NCI-H1417 (cell line): Measurements from ENCODE around the gene MED20.
A peak's percentile ranks its signal among the peaks of the same experiment; 100 is the strongest.
"Not testable (repeated sequence)": the region's sequence is repeated elsewhere in the genome, so short reads cannot be mapped to it uniquely, and the experiment has no call there.

ENCODE experiments used
- DNase-seq, 3 experiments: peaks; one replicate each; lab custom pipeline; 2025; lab: John Stamatoyannopoulos, UW

Gene MED20

GRCh38 chr6:41920921-41921711 is at the start of gene MED20, which contains the start of gene BYSL:
Gene MED20, minus strand, starts transcription at chr6:41921139. Its CDS starts 121 bp downstream, at chr6:41921018.
Gene BYSL, plus strand, starts transcription at chr6:41921499. Its CDS starts 64 bp downstream, at chr6:41921563.
- DNase-seq: peak; percentile 93 to 98 (median 96)

GRCh38 chr6:41970436-41970846 is 49.5 kb upstream of the MED20 start:
- no peak for DNase-seq

- no peak for DNase-seq
Measured at GRCh38 chr6:41967312-41968287, 46.7 kb upstream of the MED20 start.

GRCh38 chr6:41966961-41967311 is 46.0 kb upstream of the MED20 start:
- no peak for DNase-seq

GRCh38 chr6:41966214-41966920 is 45.4 kb upstream of the MED20 start:
- DNase-seq: no peak

- no peak for DNase-seq
Measured at GRCh38 chr6:41965429-41966213, 44.7 kb upstream of the MED20 start.

GRCh38 chr6:41964201-41964887 is 43.4 kb upstream of the MED20 start:
- no peak for DNase-seq

GRCh38 chr6:41963371-41963770 is 42.4 kb upstream of the MED20 start:
- no peak for DNase-seq

GRCh38 chr6:41960028-41960427 is 39.1 kb upstream of the MED20 start:
- no peak for DNase-seq

- DNase-seq: no peak
Measured at GRCh38 chr6:41958022-41958856, 37.3 kb upstream of the MED20 start.

- no peak for DNase-seq
Measured at GRCh38 chr6:41957117-41957516, 36.2 kb upstream of the MED20 start.

GRCh38 chr6:41955412-41955811 is 34.5 kb upstream of the MED20 start:
- DNase-seq: no peak

GRCh38 chr6:41954668-41955067 is 33.7 kb upstream of the MED20 start:
- DNase-seq: no peak

- no peak for DNase-seq
Measured at GRCh38 chr6:41947581-41948220, 26.8 kb upstream of the MED20 start.

GRCh38 chr6:41943456-41943855 is 22.5 kb upstream of the MED20 start:
- no peak for DNase-seq

GRCh38 chr6:41942882-41943281 is 21.9 kb upstream of the MED20 start:
- not testable (repeated sequence) for DNase-seq

GRCh38 chr6:41942067-41942851 is 21.3 kb upstream of the MED20 start:
- DNase-seq: no peak

GRCh38 chr6:41941280-41942066 is 20.5 kb upstream of the MED20 start, which contains the start of gene CCND3:
Gene CCND3, minus strand, starts transcription at chr6:41941808. Its CDS starts 159 bp downstream, at chr6:41941649.
- peak; percentile 91 to 93 (median 92) for DNase-seq
